Stimulated activated naive CD8-positive, alpha-beta T cell treated with anti-CD3 and anti-CD28 coated beads, Interleukin-15, amount 100 ng/mL, for 72 hours (primary cell): ENCODE data around the gene UBP1.
"Not testable (repeated sequence)": the region's sequence is repeated elsewhere in the genome, so short reads cannot be mapped to it uniquely, and the experiment has no call there.

Source experiments
- ATAC-seq: fragments of 150-1000 bp; cut with Tn5 transposase; 2 replicates; pipeline ENCODE4 v1.10.0; 2021; ENCODE audit warnings: mild to moderate bottlenecking, moderate library complexity
- DNase-seq, 2 donors: peaks; one replicate each; pipeline ENCODE4 v3.0.0; 2021 to 2022
- H3K27ac Mint-ChIP-seq, 2 donors: one replicate each; pipeline ENCODE4 v1.8.0; 2022; ENCODE audit warnings: mild to moderate bottlenecking in 2 of 2, mixed read lengths in 2 of 2, moderate library complexity in 2 of 2
- H3K27me3 Mint-ChIP-seq: one replicate; pipeline ENCODE4 v1.8.0; 2022; ENCODE audit warnings: mixed read lengths
- H3K4me1 Mint-ChIP-seq: one replicate; pipeline ENCODE4 v1.8.0; 2022; ENCODE audit warnings: mild to moderate bottlenecking, mixed read lengths
- H3K4me3 Mint-ChIP-seq, 2 donors: one replicate each; pipeline ENCODE4 v1.8.0; 2022; ENCODE audit warnings: mild to moderate bottlenecking in 2 of 2, mixed read lengths in 2 of 2, moderate library complexity in 1 of 2
- H3K9me3 Mint-ChIP-seq, 2 donors: one replicate each; pipeline ENCODE4 v1.8.0; 2022; ENCODE audit warnings: mixed read lengths in 2 of 2

UBP1 gene

DNA sequence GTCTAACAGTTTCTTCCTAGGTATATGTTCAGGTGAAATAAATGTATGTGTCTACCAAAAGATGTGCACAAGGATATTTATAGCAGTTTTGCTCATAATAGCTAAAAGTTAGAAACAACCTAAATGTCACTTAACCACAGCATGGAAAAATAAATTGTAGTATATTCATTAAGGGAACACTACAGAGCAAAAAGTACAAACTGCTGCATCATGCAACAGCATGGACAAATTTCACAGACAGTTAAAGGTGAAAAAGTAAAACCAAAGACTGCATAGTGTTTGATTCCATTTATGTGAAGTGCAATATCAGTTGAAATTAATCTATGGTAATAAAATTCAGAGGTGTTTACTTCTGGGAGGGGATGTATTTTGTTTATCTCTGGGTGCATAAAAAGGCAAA, 100.4 kb downstream of the UBP1 start:
- ATAC-seq = no peak
- H3K9me3 Mint-ChIP-seq = peaks cover 0 to 1% of the 10 kb centered on the region in 2 donors

DNA sequence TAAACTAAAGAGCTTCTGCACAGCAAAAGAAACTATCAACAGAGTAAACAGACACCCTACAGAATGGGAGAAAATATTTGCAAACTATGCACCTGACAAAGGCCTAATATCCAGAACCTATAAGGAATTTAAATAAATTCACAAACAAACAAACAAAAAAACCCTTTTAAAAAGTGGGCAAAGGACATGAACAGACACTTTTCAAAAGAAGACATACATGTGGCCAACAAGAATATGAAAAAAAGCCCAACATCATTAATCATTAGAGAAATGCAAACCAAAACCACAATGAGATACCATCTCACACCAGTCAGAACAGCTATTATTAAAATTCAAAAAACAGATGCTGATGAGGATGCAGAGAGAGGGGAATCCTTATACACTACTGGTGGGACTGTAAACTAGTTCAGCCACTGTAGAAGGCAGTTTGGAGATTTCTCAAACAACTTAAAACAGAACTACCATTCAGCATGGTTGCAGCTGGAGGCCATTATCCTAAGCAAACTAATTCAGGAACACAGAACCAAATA, 101.2 kb downstream of the UBP1 start:
- H3K27ac Mint-ChIP-seq = peak overlapping the region in 1 of 2 donors; percentile 56
- H3K9me3 Mint-ChIP-seq, ATAC-seq, DNase-seq, H3K27me3 Mint-ChIP-seq, H3K4me3 Mint-ChIP-seq, H3K4me1 Mint-ChIP-seq: not testable (repeated sequence)

More for the DNA sequence above, 100.4 kb downstream of the UBP1 start:
- DNase-seq = no peak
- peaks cover 2% of the 10 kb centered on the region for H3K27me3 Mint-ChIP-seq
- no peak overlapping the region for H3K27ac Mint-ChIP-seq
- H3K4me3 Mint-ChIP-seq = no peak overlapping the region
- H3K4me1 Mint-ChIP-seq = peaks cover 8% of the 10 kb centered on the region
